Neuronal stem cell (in vitro differentiated cells): ENCODE results near the gene RAPGEF5.

Source experiments
- DNase-seq: peaks from one replicate; pipeline ENCODE4 v3.0.0-alpha.2; 2013; ENCODE audit warnings: low spot score
- H2AFZ ChIP-seq: one replicate; pipeline ENCODE4 v1.6.1; 2013; ENCODE audit warnings: mild to moderate bottlenecking, low read length, inconsistent platforms
- H2AK5ac ChIP-seq: 2 replicates; pipeline ENCODE4 v1.6.1; 2013; ENCODE audit warnings: low read depth, mild to moderate bottlenecking, inconsistent platforms, low read length, moderate library complexity, mixed read lengths
- H2BK120ac ChIP-seq: 2 replicates; pipeline ENCODE4 v1.6.1; 2013; ENCODE audit warnings: low read depth, mild to moderate bottlenecking, inconsistent platforms, low read length, moderate library complexity, mixed read lengths
- H2BK12ac ChIP-seq: one replicate; pipeline ENCODE4 v1.6.1; 2013; ENCODE audit warnings: low read length, inconsistent platforms
- H2BK15ac ChIP-seq: 2 replicates; pipeline ENCODE4 v1.6.1; 2013; ENCODE audit warnings: mild to moderate bottlenecking, low read length, inconsistent platforms, mixed read lengths
- H2BK5ac ChIP-seq: one replicate; pipeline ENCODE4 v1.6.1; 2013; ENCODE audit warnings: inconsistent platforms, mild to moderate bottlenecking, low read length, moderate library complexity
- H3K14ac ChIP-seq: one replicate; pipeline ENCODE4 v1.6.1; 2013; ENCODE audit warnings: low read length, inconsistent platforms
- H3K18ac ChIP-seq: 2 replicates; pipeline ENCODE4 v1.6.1; 2013; ENCODE audit warnings: low read length, inconsistent platforms
- H3K23ac ChIP-seq: 2 replicates; pipeline ENCODE4 v1.6.1; 2013; ENCODE audit warnings: low read depth, mild to moderate bottlenecking, mixed read lengths, low read length, inconsistent platforms; ENCODE audit not compliant: poor library complexity
- H3K27ac ChIP-seq: replicated peaks from 3 replicates; pipeline ENCODE4 v1.5.1; 2013; ENCODE audit warnings: low read length, inconsistent platforms
- H3K27me3 ChIP-seq, 3 experiments: 2 replicates each; pipeline ENCODE4 v1.6.1; 2013; ENCODE audit warnings: low read length in 3 of 3, mild to moderate bottlenecking in 2 of 3, inconsistent platforms in 1 of 3, low read depth in 1 of 3, mixed read lengths in 1 of 3, moderate library complexity in 1 of 3; ENCODE audit not compliant: control insufficient read depth in 3 of 3, insufficient read depth in 3 of 3
- H3K36me3 ChIP-seq, 2 donors: replicated peaks in 1 of 2; 2 replicates each; pipeline ENCODE4 v1.6.1; 2013; ENCODE audit warnings: low read length in 2 of 2; ENCODE audit not compliant: control insufficient read depth in 2 of 2, insufficient read depth in 2 of 2
- H3K4ac ChIP-seq: 2 replicates; pipeline ENCODE4 v1.6.1; 2013; ENCODE audit warnings: inconsistent platforms, mild to moderate bottlenecking, low read length, moderate library complexity
- H3K4me1 ChIP-seq, 2 donors: 1 replicate in 1 of 2; 2 replicates in 1 of 2; pipeline ENCODE4 v1.6.1; 2013; ENCODE audit warnings: low read length in 2 of 2, low read depth in 1 of 2; ENCODE audit not compliant: control insufficient read depth in 2 of 2, insufficient read depth in 1 of 2
- H3K4me2 ChIP-seq: one replicate; pipeline ENCODE4 v1.6.1; 2013; ENCODE audit warnings: mild to moderate bottlenecking, low read length, inconsistent platforms; ENCODE audit not compliant: insufficient read depth, poor library complexity, severe bottlenecking
- H3K4me3 ChIP-seq, 2 donors: 2 replicates each; pipeline ENCODE4 v1.5.1; 2013; ENCODE audit warnings: low read length in 2 of 2, mild to moderate bottlenecking in 2 of 2, inconsistent platforms in 1 of 2, moderate library complexity in 1 of 2
- H3K79me1 ChIP-seq: one replicate; pipeline ENCODE4 v1.6.1; 2013; ENCODE audit warnings: low read depth, mild to moderate bottlenecking, inconsistent platforms, low read length, moderate library complexity
- H3K9ac ChIP-seq: one replicate; pipeline ENCODE4 v1.6.1; 2013; ENCODE audit warnings: mild to moderate bottlenecking, low read depth, low read length, inconsistent platforms; ENCODE audit not compliant: poor library complexity
- H3K9me3 ChIP-seq, 2 donors: replicated peaks in 1 of 2; 2 replicates each; pipeline versions ENCODE3 to v1.6.1; 2013; ENCODE audit warnings: low read length in 2 of 2, mild to moderate bottlenecking in 2 of 2, inconsistent platforms in 1 of 2, low read depth in 1 of 2, mixed read lengths in 1 of 2, moderate library complexity in 1 of 2; ENCODE audit not compliant: control insufficient read depth in 2 of 2, insufficient read depth in 1 of 2
- H4K8ac ChIP-seq: one replicate; pipeline ENCODE4 v1.6.1; 2013; ENCODE audit warnings: low read depth, mild to moderate bottlenecking, inconsistent platforms, low read length, moderate library complexity
- H4K91ac ChIP-seq: one replicate; pipeline ENCODE4 v1.6.1; 2013; ENCODE audit warnings: low read length, low read depth, mild to moderate bottlenecking, inconsistent platforms; ENCODE audit not compliant: poor library complexity
- WGBS, 2 donors: extraction: QIAGEN DNeasy Blood & Tissue Kit; methylation state at CpG; one replicate each; pipeline ENCODE4 v1.1.7; 2013; ENCODE audit warnings: missing lambda C conversion rate in 2 of 2, mixed read lengths in 1 of 2; ENCODE audit not compliant: insufficient read length in 2 of 2, insufficient replicate concordance in 1 of 2; ENCODE audit errors: extremely low coverage in 2 of 2; 5-methylcytosine and 5-hydroxymethylcytosine counted together

The RAPGEF5 gene

GRCh38 chr7:22344655-22345054, 12.3 kb downstream of the RAPGEF5 start:
- Histone ChIP-seq H3K4me2 (no peak overlapping the region), H3K23ac (no peak overlapping the region), H3K79me1 (no peaks in the 10 kb centered on the region), H3K27ac (no peak overlapping the region), H4K91ac (no peak overlapping the region), H3K4ac (no peak overlapping the region), H3K14ac (no peak overlapping the region), H2BK12ac (no peak overlapping the region), H3K27me3 (no peaks in the 10 kb centered on the region), H3K36me3 (no peaks in the 10 kb centered on the region), H2BK5ac (no peak overlapping the region), H2BK15ac (no peak overlapping the region), H2BK120ac (no peak overlapping the region), H3K4me3 (no peak overlapping the region), H3K9me3 (no peaks in the 10 kb centered on the region), H2AK5ac (no peak overlapping the region), H3K18ac (no peak overlapping the region), H2AFZ (no peak overlapping the region), H3K9ac (no peak overlapping the region), H4K8ac (no peak overlapping the region), H3K4me1 (no peaks in the 10 kb centered on the region)
- WGBS, 2 donors = no CpG with 5 or more reads among the region's 3 CpGs
- no peak for DNase-seq

DNA sequence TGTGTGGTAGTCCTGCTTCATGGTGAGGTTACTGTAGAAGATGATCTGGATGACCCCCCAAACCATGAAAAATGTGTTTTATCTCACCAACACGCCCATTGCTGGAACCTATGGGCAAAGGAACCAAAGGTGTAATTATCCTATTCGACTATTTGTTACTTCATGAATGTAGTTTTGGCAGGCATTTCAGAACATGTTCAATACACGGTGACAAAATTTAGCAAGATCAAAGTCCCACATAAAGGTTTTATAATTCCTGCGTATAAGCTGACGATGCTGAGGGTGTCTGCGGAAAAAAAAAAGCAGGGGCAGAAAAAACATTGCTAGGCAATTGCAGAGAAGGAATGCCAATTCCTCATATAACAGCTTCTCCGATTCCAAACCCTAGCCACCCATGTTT, 13.3 kb downstream of the RAPGEF5 start:
- Histone ChIP-seq H3K9me3 (no peaks in the 10 kb centered on the region), H3K23ac (no peak overlapping the region), H3K4me1 (no peaks in the 10 kb centered on the region), H2BK12ac (no peak overlapping the region), H3K79me1 (no peaks in the 10 kb centered on the region), H2BK15ac (no peak overlapping the region), H3K9ac (no peak overlapping the region), H3K4me3 (no peak overlapping the region), H2AFZ (no peak overlapping the region), H2BK120ac (no peak overlapping the region), H3K4me2 (no peak overlapping the region), H3K18ac (no peak overlapping the region), H3K14ac (no peak overlapping the region), H3K27me3 (no peaks in the 10 kb centered on the region), H3K27ac (no peak overlapping the region), H4K8ac (no peak overlapping the region), H2BK5ac (no peak overlapping the region), H3K36me3 (no peaks in the 10 kb centered on the region), H4K91ac (no peak overlapping the region), H3K4ac (no peak overlapping the region), H2AK5ac (no peak overlapping the region)
- no CpG with 5 or more reads among the region's 7 CpGs for WGBS, 2 donors
- DNase-seq = no peak

DNA sequence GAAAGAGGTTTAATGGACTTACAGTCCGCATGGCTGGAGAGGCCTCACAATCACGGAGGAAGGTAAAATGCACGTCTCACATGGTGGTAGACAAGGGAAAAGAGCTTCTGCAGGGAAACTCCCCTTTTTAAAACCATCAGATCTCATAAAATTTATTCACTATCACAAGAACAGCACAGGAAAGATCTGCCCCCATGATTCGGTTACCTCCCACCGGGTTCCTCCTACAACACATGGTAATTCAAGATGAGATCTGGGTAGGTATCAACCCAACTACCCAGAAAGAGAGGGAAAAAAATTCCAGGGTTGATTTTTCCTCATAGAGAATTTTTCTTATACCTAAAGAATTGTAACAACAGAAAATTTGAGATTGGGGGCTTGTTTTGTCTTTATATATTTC, 13.9 kb downstream of the RAPGEF5 start:
- H3K4ac ChIP-seq = no peak overlapping the region
- H3K18ac ChIP-seq = no peak overlapping the region
- H2BK5ac ChIP-seq = no peak overlapping the region
- no peak overlapping the region for H3K4me2 ChIP-seq
- no peak overlapping the region for H3K27ac ChIP-seq
- H3K79me1 ChIP-seq = no peaks in the 10 kb centered on the region
- H2BK12ac ChIP-seq = no peak overlapping the region
- H3K36me3 ChIP-seq = no peaks in the 10 kb centered on the region
- H3K9me3 ChIP-seq = no peaks in the 10 kb centered on the region
- no peak overlapping the region for H4K8ac ChIP-seq
- H3K23ac ChIP-seq = no peak overlapping the region
- no peak overlapping the region for H3K9ac ChIP-seq
- no peak overlapping the region for H3K4me3 ChIP-seq
- H3K14ac ChIP-seq = no peak overlapping the region
- H4K91ac ChIP-seq = no peak overlapping the region
- H2AK5ac ChIP-seq = no peak overlapping the region
- H3K4me1 ChIP-seq = peaks cover 0 to 2% of the 10 kb centered on the region in 2 donors
- no peak for DNase-seq
- H2BK120ac ChIP-seq = no peak overlapping the region
- no peaks in the 10 kb centered on the region for H3K27me3 ChIP-seq
- no peak overlapping the region for H2AFZ ChIP-seq
- no peak overlapping the region for H2BK15ac ChIP-seq
- WGBS, 2 donors = no CpG with 5 or more reads among the region's 5 CpGs

- no peak overlapping the region for H2BK12ac ChIP-seq
Observed at GRCh38 chr7:22339725-22340390, 17.1 kb downstream of the RAPGEF5 start.

More at GRCh38 chr7:22339725-22340390, 17.1 kb downstream of the RAPGEF5 start:
- no peaks in the 10 kb centered on the region for H3K9me3 ChIP-seq
- H3K4me3 ChIP-seq = no peak overlapping the region
- no peaks in the 10 kb centered on the region for H3K27me3 ChIP-seq
- no peak overlapping the region for H3K14ac ChIP-seq
- no peak overlapping the region for H2BK5ac ChIP-seq
- no peak overlapping the region for H4K8ac ChIP-seq
- no peak for DNase-seq
- no peak overlapping the region for H3K4me2 ChIP-seq
- H2AK5ac ChIP-seq = no peak overlapping the region
- no peak overlapping the region for H3K27ac ChIP-seq
- WGBS, 2 donors = no CpG with 5 or more reads among the region's 2 CpGs
- no peak overlapping the region for H3K9ac ChIP-seq
- H2BK120ac ChIP-seq = no peak overlapping the region
- no peak overlapping the region for H3K18ac ChIP-seq
- no peak overlapping the region for H2BK15ac ChIP-seq
- no peak overlapping the region for H3K4ac ChIP-seq
- H3K79me1 ChIP-seq = no peaks in the 10 kb centered on the region
- H2AFZ ChIP-seq = no peak overlapping the region
- no peak overlapping the region for H4K91ac ChIP-seq
- H3K4me1 ChIP-seq = peaks cover 0 to 2% of the 10 kb centered on the region in 2 donors
- no peak overlapping the region for H3K23ac ChIP-seq
- H3K36me3 ChIP-seq = no peaks in the 10 kb centered on the region
